ENCODE results near the gene PLEKHA8.

DNA sequence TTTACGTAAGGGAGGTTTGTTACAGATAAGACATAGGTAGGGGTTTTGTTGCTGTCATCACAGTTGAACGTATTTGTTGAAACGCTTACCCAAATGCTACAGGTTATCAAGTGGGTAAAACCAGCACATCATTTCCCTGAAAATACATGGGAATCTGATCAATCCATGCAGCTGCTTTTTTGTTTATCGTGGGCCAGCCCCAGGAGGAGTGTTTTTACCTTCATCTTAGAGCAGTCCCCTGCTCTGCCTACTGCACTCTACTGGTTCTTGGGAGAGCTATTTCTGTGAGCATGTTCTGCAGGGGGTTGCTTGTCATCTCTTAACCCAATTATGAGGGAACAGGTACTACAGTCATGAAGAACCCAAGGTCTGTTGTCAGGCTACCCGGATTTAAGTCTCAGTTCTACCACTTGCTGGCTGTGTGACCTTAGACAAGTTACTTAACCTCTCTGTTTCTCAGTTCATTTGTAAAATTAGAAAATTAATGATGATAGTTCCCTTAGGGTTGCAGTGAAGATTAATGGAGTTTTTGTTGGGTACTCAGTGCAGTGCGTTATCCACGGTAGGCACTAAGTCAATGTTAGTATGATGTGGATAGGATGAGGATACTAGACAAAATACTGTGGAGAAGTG is 121.5 kb downstream of the PLEKHA8 start:
- TF ChIP-seq ZNF274 (IDR thresholded peaks at IDR 0.05; ENCODE audit: low read depth, low read length) (no peak), YY1 (IDR thresholded peaks at IDR 0.05; ENCODE audit: insufficient read depth, insufficient read length) (no peak), SUZ12 (IDR thresholded peaks at IDR 0.05; ENCODE audit: extremely low read depth, insufficient read depth, insufficient read length) (no peak)

Measured in NT2/D1 (cell line).